A549 (cell line): ENCODE measurements around the gene CPA5. TPM values are rescaled to one million over a fixed set of nuclear protein-coding genes. Genes with fewer than 3 reads are reported as not detected.

Experiments
- ATAC-seq, 2 experiments: fragments of 200-7000 bp in 1 of 2; fragments of >200 bp in 1 of 2; cut with Nextera tagmentation in 1 of 2; cut with Tn5 transposase in 1 of 2; 3 replicates each; pipeline versions ENCODE4 v1.8.0 to v1.9.1; 2018 to 2020; ENCODE audit warnings: mild to moderate bottlenecking in 1 of 2, moderate library complexity in 1 of 2
- CTCF ChIA-PET: fragments of 300-600 bp; sonication (Branson Sonifier 250); formaldehyde crosslinking; extraction: SDS; loops from one replicate; lab custom pipeline; 2021; ENCODE audit warnings: antibody characterized with exemption, inconsistent platforms; lab: Yijun Ruan, JAX
- POLR2A ChIA-PET: fragments of 350-600 bp; formaldehyde crosslinking; extraction: SDS; loops from one replicate; lab custom pipeline; 2021; ENCODE audit warnings: antibody characterized with exemption, inconsistent platforms; lab: Yijun Ruan, JAX
- DNase-seq, 2 experiments: peaks; one replicate each; pipeline versions ENCODE4 v3.0.0 to v3.0.0-alpha.2; 2011 to 2016; ENCODE audit warnings: low read depth in 1 of 2, low spot score in 1 of 2
- FAIRE-seq: peaks from 2 replicates; lab custom pipeline; 2011; peaks lifted over from hg19 to GRCh38; lab: Jason Lieb, UNC
- H3K27ac ChIP-seq, 2 experiments: fragments of >200 bp; sonication (Bioruptor Twin); formaldehyde crosslinking; 3 replicates each; pipeline ENCODE4 v1.5.1; 2016 to 2017
- H3K4me1 ChIP-seq: fragments of >200 bp; sonication (Bioruptor Twin); formaldehyde crosslinking; 3 replicates; pipeline ENCODE4 v1.6.1; 2016
- H3K4me2 ChIP-seq: fragments of >200 bp; sonication (Bioruptor Twin); formaldehyde crosslinking; 3 replicates; pipeline ENCODE4 v1.6.1; 2016
- H3K4me3 ChIP-seq: fragments of >200 bp; sonication (Bioruptor Twin); formaldehyde crosslinking; 3 replicates; pipeline ENCODE4 v1.5.1; 2016
- H3K9me3 ChIP-seq: fragments of >200 bp; sonication (Bioruptor Twin); formaldehyde crosslinking; 3 replicates; pipeline ENCODE4 v1.6.1; 2016
- BCL3 ChIP-seq: fragments of >200 bp; sonication (Bioruptor Twin); formaldehyde crosslinking; IDR thresholded peaks from 3 replicates; pipeline ENCODE4 v1.6.1; 2016
- BHLHE40 ChIP-seq: IDR thresholded peaks from 2 replicates; pipeline ENCODE4 v1.6.1; 2012; ENCODE audit warnings: low read depth, low read length, inconsistent platforms
- CBX8 ChIP-seq: fragments of 200-600 bp; sonication (generic); IDR thresholded peaks from 2 replicates; pipeline ENCODE4 v1.6.1; 2016
- CHD4 ChIP-seq: fragments of 200-600 bp; sonication (generic); IDR thresholded peaks from 2 replicates; pipeline ENCODE4 v1.6.1; 2016; ENCODE audit warnings: antibody characterized with exemption, mild to moderate bottlenecking, borderline replicate concordance
- E2F6 ChIP-seq: IDR thresholded peaks from 2 replicates; pipeline ENCODE4 v1.6.1; 2012; ENCODE audit warnings: low read depth, borderline replicate concordance
- EHMT2 ChIP-seq: fragments of 200-600 bp; sonication (generic); IDR thresholded peaks from 2 replicates; pipeline ENCODE4 v1.6.1; 2016; ENCODE audit warnings: antibody characterized with exemption, low read depth, mild to moderate bottlenecking, moderate library complexity
- EP300 ChIP-seq, 2 experiments: fragments of >200 bp; sonication (Bioruptor Twin); formaldehyde crosslinking; IDR thresholded peaks; 2 replicates in 1 of 2; 3 replicates in 1 of 2; pipeline ENCODE4 v1.6.1; 2016 to 2017
- FOXS1 ChIP-seq: fragments of 250-450 bp; sonication (Bioruptor Pico); IDR thresholded peaks from 2 replicates; pipeline ENCODE4 v1.5.0; 2020; ENCODE audit warnings: mild to moderate bottlenecking, moderate library complexity
- HDAC2 ChIP-seq: fragments of 200-600 bp; sonication (generic); IDR thresholded peaks from 2 replicates; pipeline ENCODE4 v1.6.1; 2016
- HES2 ChIP-seq: fragments of >200 bp; sonication (Bioruptor Twin); formaldehyde crosslinking; IDR thresholded peaks from 2 replicates; pipeline ENCODE4 v1.6.1; 2016
- HEYL ChIP-seq: fragments of 250-450 bp; sonication (Bioruptor Pico); IDR thresholded peaks from 2 replicates; pipeline ENCODE4 v1.8.0; 2021; ENCODE audit warnings: mild to moderate bottlenecking, moderate library complexity
- HOXA7 ChIP-seq: fragments of 250-450 bp; sonication (Bioruptor Pico); IDR thresholded peaks from 2 replicates; pipeline ENCODE4 v1.5.0; 2020; ENCODE audit warnings: mild to moderate bottlenecking, moderate library complexity
- HOXB13 ChIP-seq: fragments of 250-450 bp; sonication (Bioruptor Pico); IDR thresholded peaks from 2 replicates; pipeline ENCODE4 v1.5.0; 2020; ENCODE audit warnings: low read depth, mild to moderate bottlenecking, moderate library complexity
- HOXB5 ChIP-seq: fragments of 250-450 bp; sonication (Bioruptor Pico); IDR thresholded peaks from 2 replicates; pipeline ENCODE4 v1.5.0; 2020; ENCODE audit warnings: mild to moderate bottlenecking, moderate library complexity
- KDM1A ChIP-seq: fragments of 200-600 bp; sonication (generic); IDR thresholded peaks from 2 replicates; pipeline ENCODE4 v1.6.1; 2016; ENCODE audit warnings: low read depth, mild to moderate bottlenecking
- MAFK ChIP-seq: fragments of 450-650 bp; IDR thresholded peaks from 2 replicates; pipeline ENCODE4 v1.6.1; 2014; ENCODE audit not compliant: partially characterized antibody
- MAX ChIP-seq: IDR thresholded peaks from 2 replicates; pipeline ENCODE4 v1.6.1; 2012
- PBX3 ChIP-seq: IDR thresholded peaks from 2 replicates; pipeline ENCODE4 v1.6.1; 2012
- PHF8 ChIP-seq: fragments of 200-600 bp; sonication (generic); IDR thresholded peaks from 2 replicates; pipeline ENCODE4 v1.6.1; 2016; ENCODE audit warnings: low read depth, mild to moderate bottlenecking, antibody characterized with exemption, moderate library complexity, borderline replicate concordance
- POLR2AphosphoS2 ChIP-seq: conservative IDR thresholded peaks from 2 replicates; pipeline ENCODE4 v1.6.1; 2012; ENCODE audit warnings: low read length, improper control_type of control experiment, inconsistent platforms
- RARB ChIP-seq: fragments of 250-450 bp; sonication (Bioruptor Pico); IDR thresholded peaks from 2 replicates; pipeline ENCODE4 v1.8.0; 2021; ENCODE audit warnings: mild to moderate bottlenecking, moderate library complexity
- RFX5 ChIP-seq: fragments of 450-650 bp; IDR thresholded peaks from 2 replicates; pipeline ENCODE4 v1.7.1; 2014; ENCODE audit warnings: antibody characterized with exemption, mild to moderate bottlenecking, moderate library complexity
- RNF2 ChIP-seq: fragments of 200-600 bp; sonication (generic); IDR thresholded peaks from 2 replicates; pipeline ENCODE4 v1.6.1; 2016; ENCODE audit warnings: low read depth, mild to moderate bottlenecking, antibody characterized with exemption, moderate library complexity, borderline replicate concordance
- SREBF2 ChIP-seq: fragments of 450-650 bp; IDR thresholded peaks from 2 replicates; pipeline ENCODE4 v1.6.1; 2014; ENCODE audit warnings: mild to moderate bottlenecking, moderate library complexity
- TFCP2L1 ChIP-seq: fragments of 250-450 bp; sonication (Bioruptor Pico); IDR thresholded peaks from 2 replicates; pipeline ENCODE4 v1.5.0; 2021; ENCODE audit warnings: mild to moderate bottlenecking
- TP53 ChIP-seq: fragments of 250-450 bp; sonication (Bioruptor Pico); IDR thresholded peaks from 2 replicates; pipeline ENCODE4 v1.5.0; 2021; ENCODE audit warnings: mild to moderate bottlenecking, moderate library complexity
- ZC3H11A ChIP-seq: fragments of 450-650 bp; IDR thresholded peaks from 2 replicates; pipeline ENCODE4 v1.6.1; 2014; ENCODE audit warnings: antibody characterized with exemption, mild to moderate bottlenecking
- ZNF302 ChIP-seq: fragments of 250-450 bp; sonication (Bioruptor Pico); IDR thresholded peaks from 2 replicates; pipeline ENCODE4 v1.9.0; 2021; ENCODE audit warnings: inconsistent platforms, mild to moderate bottlenecking, moderate library complexity
- ZSCAN20 ChIP-seq: fragments of 250-450 bp; sonication (Bioruptor Pico); IDR thresholded peaks from 2 replicates; pipeline ENCODE4 v1.8.0; 2022; ENCODE audit warnings: mild to moderate bottlenecking, moderate library complexity
- WGBS: methylation state at CpG from one replicate; pipeline ENCODE4 v1.1.6; 2017; ENCODE audit errors: missing lambda C conversion rate; 5-methylcytosine and 5-hydroxymethylcytosine counted together
- polyA plus RNA-seq, 4 experiments: library from polyadenylated mRNA; depleted of rRNA in 3 of 4; stranded (reverse); fragments of >200 nt; fragmentation: RNase III in 1 of 4; extraction: RNeasy Plus Mini Kit Qiagen cat#74134 plus additional on column Dnase treatment in 1 of 4; gene quantifications; 2 replicates in 3 of 4; 3 replicates in 1 of 4; pipeline ENCODE4 v1.2.3, GENCODE V29; 2011 to 2017

The CPA5 gene
- polyA plus RNA-seq, 2 of the 4 experiments (the other 2 are of a cell fraction): not detected

- Histone ChIP-seq H3K4me2 (no peak overlapping the region), H3K27ac (no peak overlapping the region), H3K9me3 (no peaks in the 10 kb centered on the region)
- no peak for DNase-seq
- WGBS: 72% methylated on average over 19 of the region's 21 CpGs
- CTCF ChIA-PET: no interaction called here
- no peak for FAIRE-seq
- TF ChIP-seq SREBF2: no peak
- TF ChIP-seq POLR2AphosphoS2: no peak
- TF ChIP-seq PBX3: no peak
- no peak for TF ChIP-seq KDM1A
- TF ChIP-seq MAX: no peak
- TF ChIP-seq ZSCAN20 (CRISPR knock-in tag): no peak
- TF ChIP-seq BHLHE40: no peak
- no peak for TF ChIP-seq FOXS1
- TF ChIP-seq RNF2: no peak
- TF ChIP-seq PHF8: no peak
- no peak for TF ChIP-seq ZC3H11A
- no peak for TF ChIP-seq BCL3
- TF ChIP-seq, all 56 proteins: peak for 0
- H3K4me1 ChIP-seq: no peaks in the 10 kb centered on the region
- no peak overlapping the region for H3K4me3 ChIP-seq
- POLR2A ChIA-PET: no interaction called here
- no peak for ATAC-seq
Measured at GRCh38 chr7:130305433-130306042, 39.1 kb upstream of the CPA5 start.

GRCh38 chr7:130309986-130310385, 34.6 kb upstream of the CPA5 start:
- Histone ChIP-seq H3K4me2 (no peak overlapping the region), H3K4me1 (no peaks in the 10 kb centered on the region), H3K4me3 (no peak overlapping the region), H3K9me3 (no peaks in the 10 kb centered on the region), H3K27ac (no peak overlapping the region)
- TF ChIP-seq HOXB13 (CRISPR knock-in tag) (no peak), BCL3 (no peak), FOXS1 (no peak), E2F6 (no peak)
- ChIA-PET POLR2A (no interaction called here), CTCF (interaction anchor here (0.5 kb wide), 1 partner anchor 32 kb away, joined by 3 read pairs; no protein-coding TSS in a partner anchor)
- ATAC-seq: no peak
- no peak for FAIRE-seq
- 75% methylated on average over 6 of the region's 6 CpGs for WGBS
- no peak for DNase-seq

DNA sequence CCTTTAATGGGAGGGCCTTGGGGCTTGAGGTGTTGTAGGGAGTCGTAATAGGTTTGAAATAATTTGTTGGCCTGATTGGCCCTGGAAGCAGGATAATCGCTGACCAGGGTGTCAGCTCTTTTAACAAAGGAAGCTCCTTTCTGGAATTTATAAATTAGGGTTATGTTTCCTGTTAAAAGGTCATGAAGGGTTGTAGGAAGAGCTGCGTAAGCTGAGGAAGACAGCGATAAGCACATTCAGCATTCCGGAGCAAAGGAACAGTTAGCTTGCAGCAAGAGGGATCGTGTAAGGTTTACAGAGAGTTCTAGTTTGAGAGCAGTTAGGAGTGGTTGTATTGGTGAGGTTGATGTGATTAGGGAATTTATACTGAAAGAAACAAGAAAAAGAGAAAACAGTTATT, 30.3 kb upstream of the CPA5 start:
- no peak overlapping the region for H3K4me2 ChIP-seq
- DNase-seq (no peak), FAIRE-seq (no peak), ATAC-seq (no peak)
- ChIA-PET POLR2A (no interaction called here), CTCF (interaction anchor here (0.6 kb wide), 1 partner anchor 145 kb away, joined by 3 read pairs; no protein-coding TSS in a partner anchor)
- 85% methylated on average over 6 of the region's 6 CpGs for WGBS
- no peak overlapping the region for H3K4me3 ChIP-seq
- H3K9me3 ChIP-seq: no peaks in the 10 kb centered on the region
- H3K27ac ChIP-seq: no peak overlapping the region
- no peaks in the 10 kb centered on the region for H3K4me1 ChIP-seq
- TF ChIP-seq HOXB5 (CRISPR knock-in tag) (no peak), MAX (no peak), PHF8 (no peak), EP300 (IDR thresholded peaks at IDR 0.05) (no peak), HEYL (CRISPR knock-in tag) (no peak), EHMT2 (no peak), CHD4 (no peak), TFCP2L1 (CRISPR knock-in tag) (no peak), HDAC2 (no peak), TP53 (CRISPR knock-in tag) (no peak), RFX5 (no peak), HES2 (no peak), MAFK (no peak), ZNF302 (no peak), CBX8 (no peak), RARB (CRISPR knock-in tag) (no peak), BHLHE40 (no peak), HOXA7 (CRISPR knock-in tag) (no peak), POLR2AphosphoS2 (no peak)
